ENCODE results near the gene GNG12. TPM values are rescaled to one million over a fixed set of nuclear protein-coding genes. Genes with fewer than 3 reads are reported as not detected.

The GNG12 gene
- total and polyA plus RNA-seq, 2 donors (not counting 3 experiments of a cell fraction or from before 2014, with no cell fraction given): 107 to 152 TPM

GRCh38 chr1:67836769-67837168 lies 3.5 kb upstream of the GNG12 start:
- Histone ChIP-seq H3K4me1 (ENCODE audit: control insufficient read depth, extremely low read depth, insufficient read depth, low read length) (peaks cover 49% of the 10 kb centered on the region), H3K9me3 (replicated peaks; ENCODE audit: control insufficient read depth, insufficient read depth, low read length) (no peaks in the 10 kb centered on the region), H2AFZ (ENCODE audit: low read depth, low read length) (no peak overlapping the region), H3K9me1 (replicated peaks; ENCODE audit: control insufficient read depth, extremely low read depth, insufficient read depth, low read length) (no peaks in the 10 kb centered on the region), H3K27ac (ENCODE audit: insufficient read depth, low read depth, low read length) (no peak overlapping the region), H3K4me3 (replicated peaks in 1 of 3; ENCODE audit: insufficient read depth in 1 of 3, low read depth in 1 of 3, low read length in 3 of 3) (no peak overlapping the region), H3K79me2 (ENCODE audit: control insufficient read depth, insufficient read depth, low read length) (peaks cover 4% of the 10 kb centered on the region), H3K4me2 (ENCODE audit: insufficient read depth, low read length) (no peak overlapping the region), H4K20me1 (replicated peaks; ENCODE audit: control insufficient read depth, extremely low read depth, insufficient read depth, low read length) (no peaks in the 10 kb centered on the region), H3K27me3 (ENCODE audit: control insufficient read depth in 2 of 2, insufficient read depth in 2 of 2, low read length in 2 of 2) (no peaks in the 10 kb centered on the region), H3K36me3 (ENCODE audit: control insufficient read depth in 2 of 2, extremely low read depth in 1 of 2, insufficient read depth in 2 of 2, low read length in 2 of 2) (no peaks in the 10 kb centered on the region), H3K9ac (replicated peaks; ENCODE audit: extremely low read depth, insufficient read depth, low read length) (no peak overlapping the region)
- ChIA-PET POLR2A (no interaction called here), CTCF (interaction anchor here (0.7 to 2.7 kb wide), 7 partner anchors 13 to 109 kb away, joined by 3 to 11 read pairs (median 3); no protein-coding TSS in a partner anchor)
- FAIRE-seq: no peak
- dilution Hi-C loops (cut with MboI; ENCODE audit: extremely low pct_ligation_motif_present, low sequenced_read_pairs): no loop called here
- DNase-seq (ENCODE audit: low read depth, low spot score): no peak
- BruUV-seq (replicated peaks): no TSS peak
- TF ChIP-seq GATA2 (IDR thresholded peaks at IDR 0.05; ENCODE audit: insufficient read depth, insufficient read length, low read depth, low read length): no peak
- no peak for TF ChIP-seq JUN (IDR thresholded peaks at IDR 0.05; ENCODE audit: borderline replicate concordance, insufficient read depth, insufficient read length, low read depth)
- TF ChIP-seq, protein P1, sequence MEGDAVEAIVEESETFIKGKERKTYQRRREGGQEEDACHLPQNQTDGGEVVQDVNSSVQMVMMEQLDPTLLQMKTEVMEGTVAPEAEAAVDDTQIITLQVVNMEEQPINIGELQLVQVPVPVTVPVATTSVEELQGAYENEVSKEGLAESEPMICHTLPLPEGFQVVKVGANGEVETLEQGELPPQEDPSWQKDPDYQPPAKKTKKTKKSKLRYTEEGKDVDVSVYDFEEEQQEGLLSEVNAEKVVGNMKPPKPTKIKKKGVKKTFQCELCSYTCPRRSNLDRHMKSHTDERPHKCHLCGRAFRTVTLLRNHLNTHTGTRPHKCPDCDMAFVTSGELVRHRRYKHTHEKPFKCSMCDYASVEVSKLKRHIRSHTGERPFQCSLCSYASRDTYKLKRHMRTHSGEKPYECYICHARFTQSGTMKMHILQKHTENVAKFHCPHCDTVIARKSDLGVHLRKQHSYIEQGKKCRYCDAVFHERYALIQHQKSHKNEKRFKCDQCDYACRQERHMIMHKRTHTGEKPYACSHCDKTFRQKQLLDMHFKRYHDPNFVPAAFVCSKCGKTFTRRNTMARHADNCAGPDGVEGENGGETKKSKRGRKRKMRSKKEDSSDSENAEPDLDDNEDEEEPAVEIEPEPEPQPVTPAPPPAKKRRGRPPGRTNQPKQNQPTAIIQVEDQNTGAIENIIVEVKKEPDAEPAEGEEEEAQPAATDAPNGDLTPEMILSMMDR (IDR thresholded peaks at IDR 0.05; ENCODE audit: extremely low read depth in 1 of 2, insufficient read depth in 1 of 2, low read depth in 1 of 2, low read length in 2 of 2): no peak
- TF ChIP-seq, protein P2, sequence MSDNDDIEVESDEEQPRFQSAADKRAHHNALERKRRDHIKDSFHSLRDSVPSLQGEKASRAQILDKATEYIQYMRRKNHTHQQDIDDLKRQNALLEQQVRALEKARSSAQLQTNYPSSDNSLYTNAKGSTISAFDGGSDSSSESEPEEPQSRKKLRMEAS (IDR thresholded peaks at IDR 0.05; ENCODE audit: insufficient read depth, insufficient read length): no peak
- no peak for TF ChIP-seq POLR2A (IDR thresholded peaks at IDR 0.05; ENCODE audit: low read depth, low read length)
- TF ChIP-seq FOS (IDR thresholded peaks at IDR 0.05; ENCODE audit: borderline replicate concordance, insufficient read depth, low read length): no peak
- intact Hi-C loops (cut with micrococcal nuclease): no loop called here
